Stimulated activated CD8-positive, alpha-beta memory T cell treated with anti-CD3 and anti-CD28 coated beads, Interleukin-7, amount 100 ng/mL, for 24 hours (primary cell): Measurements from ENCODE around the gene DLG2.
"Not testable (repeated sequence)": the region's sequence is repeated elsewhere in the genome, so short reads cannot be mapped to it uniquely, and the experiment has no call there.

Source experiments
- DNase-seq: peaks from one replicate; pipeline ENCODE4 v3.0.0-alpha.2; 2020; ENCODE audit warnings: low read depth

The DLG2 gene

DNA sequence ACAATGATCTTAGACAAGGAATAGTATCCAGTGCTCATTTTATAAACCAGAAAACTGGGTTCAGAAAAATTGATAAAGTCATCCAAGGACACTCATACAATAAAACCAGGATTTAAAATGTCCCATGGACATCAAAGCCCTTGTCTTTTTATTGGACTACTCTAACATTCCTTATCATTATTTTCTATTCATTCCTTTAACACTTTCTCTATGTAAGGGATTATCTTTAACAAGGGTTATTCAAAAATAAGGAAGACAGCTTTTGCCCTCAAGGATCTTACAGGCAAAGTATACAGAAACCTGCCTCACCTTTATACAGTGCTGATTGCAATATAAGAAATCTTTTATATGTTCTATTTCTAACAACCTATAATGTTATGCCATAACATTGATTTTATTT is 790.8 kb downstream of the DLG2 start:
- DNase-seq = no peak

DNA sequence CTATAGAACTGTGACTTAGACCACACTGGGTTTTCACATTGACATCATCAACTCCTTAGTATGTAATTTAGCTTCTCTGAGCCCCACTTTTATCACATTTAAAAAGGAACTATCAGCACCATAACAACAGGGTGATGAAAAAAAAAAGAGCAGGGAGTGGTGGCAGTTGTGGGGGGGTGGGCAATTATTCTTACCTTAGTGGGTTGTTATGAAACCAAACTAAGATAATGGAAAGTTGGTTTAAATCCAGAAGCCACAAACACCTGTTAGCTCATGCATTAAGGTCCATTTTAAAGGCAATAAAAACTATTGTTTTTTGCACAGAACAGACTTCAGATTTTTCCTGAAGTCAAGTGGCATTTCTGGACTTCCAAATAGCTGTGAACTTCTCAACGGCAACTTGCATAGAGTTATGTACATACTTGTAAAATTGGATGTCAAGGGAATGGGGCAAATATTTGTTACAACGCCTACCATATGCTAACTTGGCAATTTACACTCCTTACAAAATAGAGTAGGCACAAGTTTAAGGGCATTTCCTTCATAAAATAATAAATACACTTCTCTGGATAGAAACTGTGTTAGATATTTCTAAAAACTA is 793.6 kb downstream of the DLG2 start:
- no peak for DNase-seq

DNA sequence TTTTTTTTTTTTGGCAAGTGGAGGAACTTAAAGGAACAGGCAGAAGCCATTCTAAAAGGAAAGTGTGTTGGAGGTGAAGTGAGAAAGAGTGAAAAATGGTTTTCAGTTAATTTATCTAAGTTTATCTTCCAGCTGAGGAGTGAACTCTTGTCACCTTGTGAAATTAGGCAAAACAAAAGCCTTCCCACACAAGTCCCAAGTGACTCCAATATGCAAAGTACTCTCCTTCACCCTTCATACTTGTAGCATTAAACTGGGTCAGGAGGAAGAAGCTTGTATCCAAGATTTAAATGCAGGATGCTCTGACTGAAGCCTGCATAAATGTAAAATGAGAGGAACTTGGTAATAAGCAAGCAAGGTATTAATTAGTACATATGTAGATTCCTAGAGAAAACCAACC is 796.8 kb downstream of the DLG2 start:
- DNase-seq = no peak

DNA sequence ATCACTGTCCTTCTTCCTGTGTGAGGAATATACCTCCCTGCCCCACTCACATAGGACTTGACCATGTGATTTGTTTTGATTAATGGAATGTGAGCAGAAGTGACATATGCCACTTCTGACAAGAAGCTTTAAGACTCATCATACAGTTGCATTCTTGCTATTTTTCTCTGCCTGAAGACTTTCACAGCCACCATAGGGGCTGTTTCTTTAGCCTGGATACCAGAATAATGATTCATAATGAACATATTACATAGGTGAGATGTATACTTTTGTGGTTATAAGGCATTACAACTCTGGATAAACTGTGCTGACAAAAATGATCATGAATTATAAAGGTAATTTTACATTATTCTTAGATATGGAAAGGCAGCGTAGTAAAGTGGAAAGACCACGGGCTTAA is 798.0 kb downstream of the DLG2 start:
- DNase-seq = no peak

DNA sequence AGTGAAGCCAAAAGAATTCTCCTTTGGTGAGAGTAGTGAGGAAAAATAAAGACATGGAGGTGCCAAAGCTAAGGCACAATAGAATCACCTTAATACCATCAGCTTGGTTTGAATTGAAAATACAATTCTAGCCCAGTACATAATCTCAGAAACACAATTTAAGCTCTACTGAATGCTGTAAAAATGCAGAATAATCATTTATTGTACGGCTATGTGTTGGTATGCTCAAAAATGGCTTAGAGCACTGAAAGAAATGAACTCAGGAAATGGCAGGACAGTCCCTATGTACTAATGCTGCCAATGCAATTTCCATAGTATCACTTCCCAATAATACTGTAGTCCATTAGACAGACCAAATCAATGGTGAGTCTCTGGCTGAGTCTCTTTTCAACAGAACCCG is 798.5 kb downstream of the DLG2 start:
- DNase-seq = no peak

DNA sequence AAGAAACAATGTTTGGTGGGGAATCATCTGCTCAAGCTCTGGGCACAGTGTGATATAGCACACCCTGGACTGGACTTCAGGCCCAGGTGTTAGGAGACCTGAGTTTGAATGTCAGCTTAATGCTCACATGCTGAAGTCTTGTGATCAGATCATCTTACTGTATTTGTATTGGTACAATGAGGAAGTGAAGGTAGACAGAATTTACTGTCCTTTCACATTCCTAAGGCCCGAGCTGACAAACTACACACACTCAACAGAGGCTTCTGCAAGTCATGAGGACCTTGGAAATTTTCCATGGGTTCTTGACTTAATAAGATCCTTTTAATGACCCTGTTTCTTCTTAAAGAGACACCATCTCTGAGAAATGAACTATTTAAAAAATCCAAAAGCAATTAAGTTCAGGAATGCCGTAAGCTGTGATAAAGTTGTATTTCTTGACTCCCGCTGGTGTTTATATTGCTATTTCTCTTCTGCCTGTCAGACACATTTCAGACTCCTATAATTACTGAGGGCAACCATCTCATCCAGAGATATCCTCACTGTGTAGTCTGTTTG is 802.0 kb downstream of the DLG2 start:
- DNase-seq = no peak

DNA sequence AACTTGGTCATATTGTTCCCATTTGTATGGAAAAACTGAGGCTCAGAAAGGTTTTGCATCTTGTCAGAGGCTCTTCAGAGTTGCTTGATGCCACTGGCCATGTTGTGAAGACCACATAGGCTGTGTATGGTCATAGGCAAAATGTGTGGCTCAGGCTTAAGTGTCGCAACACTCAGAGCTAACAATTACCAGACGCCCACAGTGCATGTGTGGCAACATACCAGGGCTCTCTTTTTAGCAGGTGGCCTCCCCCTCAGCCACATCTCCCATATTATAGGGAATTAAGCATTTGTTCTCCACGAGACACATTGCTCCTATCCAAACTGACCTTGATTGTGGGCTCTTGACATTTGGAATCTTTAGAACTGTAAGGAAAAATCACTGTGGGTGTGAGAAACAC is 802.5 kb downstream of the DLG2 start:
- DNase-seq = no peak

DNA sequence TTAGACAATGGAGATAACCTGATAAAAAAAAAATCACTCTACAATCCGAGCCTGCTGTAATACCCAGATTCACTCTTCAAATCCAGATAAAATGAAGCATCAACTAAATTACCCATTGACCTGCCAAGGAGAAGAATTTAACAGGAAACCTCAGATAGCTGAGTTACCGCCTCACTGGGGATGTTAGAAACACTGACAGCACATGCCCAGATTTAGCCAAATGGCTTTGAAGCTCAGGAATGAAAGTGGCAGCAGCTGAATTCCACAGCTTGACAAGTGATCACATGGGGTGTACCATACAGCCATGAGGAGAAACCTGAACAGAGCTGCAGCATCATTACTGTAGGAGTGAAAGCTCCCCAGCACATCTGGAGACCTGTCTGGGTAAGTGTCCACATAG is 807.6 kb downstream of the DLG2 start:
- no peak for DNase-seq

DNA sequence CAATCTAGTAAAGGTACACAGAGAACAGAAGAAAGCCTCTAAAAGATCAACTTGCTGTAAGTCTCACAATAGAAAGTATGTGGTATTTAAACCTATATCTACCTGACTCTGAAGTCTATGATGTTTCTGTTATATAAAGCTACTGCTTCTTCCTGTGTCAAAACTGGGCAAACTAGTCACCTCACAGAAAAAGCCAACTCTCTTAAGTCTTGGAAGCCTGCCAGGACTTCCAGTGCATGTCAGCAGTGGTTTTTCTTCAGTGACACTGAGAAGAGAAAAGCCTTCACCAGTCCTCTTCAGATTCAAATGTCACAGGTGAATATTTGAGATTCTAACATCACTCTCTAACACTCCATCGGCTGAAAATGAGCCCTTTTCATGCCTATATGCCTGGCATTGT is 808.0 kb downstream of the DLG2 start:
- DNase-seq = no peak

DNA sequence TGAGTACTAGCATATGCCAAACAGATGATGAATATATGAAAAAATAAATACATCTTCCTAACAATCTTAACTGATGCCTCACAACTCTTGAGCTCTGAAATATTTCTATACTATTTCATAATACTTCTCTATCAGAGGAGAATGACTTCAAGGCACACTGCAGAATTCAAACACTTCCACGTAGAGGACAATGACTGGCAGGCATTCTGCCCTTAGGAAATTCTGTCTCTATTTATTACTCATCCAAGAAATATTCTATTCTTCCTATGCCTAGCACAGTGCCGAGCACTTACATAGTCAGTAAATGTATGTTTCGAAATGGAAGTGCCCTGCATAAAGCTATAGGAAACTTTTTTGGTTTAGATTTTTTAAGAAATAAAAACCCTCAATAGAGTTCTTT is 809.1 kb downstream of the DLG2 start:
- no peak for DNase-seq

DNA sequence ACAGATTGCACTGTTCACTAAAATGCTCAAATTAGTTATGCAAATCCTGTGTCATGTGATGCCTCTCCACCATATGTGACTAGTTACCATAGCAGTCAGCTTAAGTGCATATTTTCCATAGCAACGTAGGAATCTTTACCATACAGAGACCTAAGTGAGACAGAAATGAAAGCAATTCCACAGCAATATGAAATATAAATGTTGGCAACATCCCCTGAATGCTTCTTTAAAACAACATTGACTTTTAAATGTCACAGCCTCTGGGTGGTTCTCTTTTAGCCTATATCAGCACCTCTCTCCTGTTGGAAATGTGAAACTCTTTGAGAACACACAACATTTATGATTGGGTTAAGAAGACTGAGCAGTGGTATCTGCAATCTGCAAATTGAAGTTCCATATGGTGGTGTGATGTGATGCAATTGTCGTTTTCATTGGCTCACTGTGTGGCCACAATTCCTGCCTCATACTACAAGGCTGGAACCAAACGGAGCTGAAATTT is 814.6 kb downstream of the DLG2 start:
- DNase-seq = no peak

DNA sequence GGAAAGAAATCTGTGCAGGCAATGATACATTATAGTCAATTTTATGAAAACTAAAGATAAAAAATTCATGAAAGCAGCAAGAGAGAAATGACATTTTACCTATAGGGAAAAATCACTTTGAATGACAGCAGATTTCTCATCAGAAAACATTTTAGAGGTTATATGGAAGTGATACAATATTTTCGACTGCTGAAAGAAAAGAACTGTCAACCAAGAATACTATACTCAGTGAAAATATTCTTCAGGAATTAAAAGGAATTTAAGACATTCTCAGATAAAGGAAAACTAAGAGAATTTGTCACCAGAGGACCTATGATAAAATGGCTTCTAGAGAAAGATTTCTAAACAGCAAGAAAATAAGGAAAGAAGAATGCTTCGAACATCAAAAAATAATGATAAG is 820.8 kb downstream of the DLG2 start:
- DNase-seq = no peak

DNA sequence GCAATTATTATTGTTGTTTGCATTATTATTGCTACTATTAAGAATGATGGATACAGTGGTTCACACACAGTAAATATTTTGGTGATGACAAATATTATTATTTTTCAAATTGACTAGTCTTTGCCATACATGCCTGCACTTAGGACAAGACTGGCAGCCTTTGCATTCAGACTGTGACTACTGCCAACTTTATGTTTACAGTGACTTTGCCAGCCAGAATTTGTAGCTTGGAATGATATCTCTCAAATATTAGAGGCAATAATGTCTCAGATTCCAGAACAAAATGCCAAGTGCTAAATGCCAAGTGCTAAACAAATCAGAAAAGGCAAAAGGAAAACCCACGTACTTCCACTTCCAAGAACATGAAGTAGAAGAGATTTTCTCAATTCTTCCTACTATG is 823.1 kb downstream of the DLG2 start:
- no peak for DNase-seq

DNA sequence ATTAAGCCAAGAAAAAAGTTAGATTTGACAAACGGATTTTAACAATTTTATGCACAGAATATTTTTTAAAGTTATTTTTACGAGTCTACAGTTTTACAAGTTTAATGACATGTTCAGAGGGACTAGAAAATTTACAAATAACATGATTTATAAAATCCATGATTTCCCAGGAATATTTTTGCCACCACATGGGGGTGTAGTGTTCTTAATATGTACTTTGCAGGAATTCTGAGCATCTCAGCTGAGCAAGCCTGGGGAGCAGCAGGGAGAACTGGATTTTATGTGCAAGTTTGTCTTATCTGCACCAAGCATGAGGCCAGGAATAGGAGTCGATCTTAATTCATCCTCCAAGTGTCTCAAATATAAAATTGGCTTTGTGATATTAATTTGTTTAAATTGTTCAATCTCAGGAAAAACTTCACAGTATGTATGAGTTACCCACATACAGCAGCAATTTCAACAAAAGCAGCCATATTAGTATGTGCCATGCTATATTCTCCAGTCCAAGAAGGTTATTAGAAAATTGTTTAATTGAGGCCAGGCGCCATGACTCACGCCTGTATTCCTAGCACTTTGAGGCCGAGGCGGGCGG is 826.3 kb downstream of the DLG2 start:
- DNase-seq = no peak

DNA sequence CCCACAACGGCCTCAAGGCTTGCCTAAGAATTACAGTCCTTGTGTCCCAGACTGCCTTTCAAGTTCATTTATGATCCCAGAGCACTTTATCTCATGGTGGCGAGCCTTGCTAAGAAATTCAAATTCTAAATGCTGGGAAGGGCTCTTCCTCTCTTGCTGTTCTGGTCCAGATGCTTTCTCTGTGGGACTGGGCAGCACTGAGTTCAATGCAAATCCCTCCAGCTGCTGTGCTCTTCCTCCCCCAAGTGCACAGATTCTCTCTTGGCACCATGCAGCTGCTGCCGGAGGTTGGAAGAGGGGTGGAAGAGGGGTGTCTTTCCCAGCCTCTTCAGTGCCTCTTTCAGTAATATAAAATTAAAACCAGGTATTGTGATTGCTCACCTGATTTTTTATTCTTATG is 828.0 kb downstream of the DLG2 start:
- no peak for DNase-seq

DNA sequence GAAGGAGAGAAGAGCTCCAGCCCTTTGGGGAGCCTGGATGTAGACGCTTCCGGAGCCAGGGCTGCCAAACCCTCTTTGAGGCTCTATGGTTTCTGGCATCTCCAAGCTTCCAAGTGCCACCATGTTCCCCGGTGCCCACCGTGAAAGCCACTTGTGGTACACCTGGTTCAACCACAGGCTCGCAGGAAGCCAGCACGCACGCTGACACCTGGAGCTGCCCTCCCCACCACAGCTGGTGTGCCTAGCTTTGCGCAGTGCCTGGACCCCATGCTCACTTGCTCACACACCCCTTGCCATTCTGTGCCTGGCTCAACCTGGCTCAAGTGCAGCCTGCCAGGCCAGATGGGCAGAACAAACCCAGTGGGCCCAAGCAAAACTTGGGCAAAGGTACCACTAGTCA is 831.4 kb downstream of the DLG2 start:
- no peak for DNase-seq

DNA sequence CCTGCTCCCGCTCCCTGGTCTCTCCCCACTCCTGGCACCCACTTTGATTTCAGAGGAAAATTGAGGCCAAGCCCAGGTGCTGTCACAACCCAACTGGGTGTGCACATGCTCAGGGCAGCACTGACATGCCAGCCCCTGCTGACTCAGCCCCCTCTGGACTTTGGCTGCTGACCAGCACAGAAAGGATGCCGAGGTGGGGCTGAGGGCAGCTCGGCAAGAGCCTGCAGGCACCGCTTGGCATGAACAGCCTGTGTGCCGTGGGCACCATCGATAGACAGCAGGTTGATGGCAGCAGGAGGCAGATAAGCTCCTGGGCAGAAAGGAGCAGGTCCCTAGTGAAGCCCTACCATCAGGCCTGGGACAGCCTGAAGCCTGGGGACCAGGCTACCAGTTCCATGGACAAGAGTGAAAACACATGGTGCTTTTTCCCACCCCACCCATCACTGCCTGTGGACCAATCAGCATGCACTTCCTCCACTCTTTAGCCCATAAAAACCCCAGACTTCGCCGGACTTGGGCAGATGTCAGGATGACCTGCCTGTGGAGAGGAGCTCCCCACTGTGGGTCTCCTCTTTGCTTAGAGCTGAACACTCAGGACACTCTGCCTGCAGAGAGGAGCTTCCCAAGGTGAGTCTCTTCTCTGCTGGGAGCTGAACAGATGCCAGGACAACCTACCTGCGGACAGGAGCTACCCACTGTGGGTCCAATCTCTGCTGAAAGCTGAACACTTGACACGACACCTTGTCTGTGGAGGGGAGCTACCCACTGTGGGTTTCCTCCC is 832.3 kb downstream of the DLG2 start:
- DNase-seq = no peak

DNA sequence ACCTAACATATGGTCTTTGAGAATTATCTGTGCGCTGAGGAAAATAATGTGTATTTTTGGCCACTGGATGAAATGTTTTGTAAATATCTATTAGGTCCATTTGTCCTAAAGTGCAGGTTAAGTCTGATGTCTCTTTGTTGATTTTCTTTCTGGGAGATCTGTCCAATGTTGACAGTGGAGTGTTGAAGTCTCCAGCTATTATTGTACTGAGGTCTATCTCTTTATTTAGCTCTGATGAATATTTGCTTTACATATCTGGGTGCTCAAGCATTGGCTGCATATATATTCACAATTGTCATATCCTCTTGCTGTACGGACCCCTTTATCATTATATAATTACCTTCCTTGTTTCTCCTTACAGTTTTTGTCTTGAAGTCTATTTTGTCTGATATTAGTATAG is 833.8 kb downstream of the DLG2 start:
- no peak for DNase-seq

DNA sequence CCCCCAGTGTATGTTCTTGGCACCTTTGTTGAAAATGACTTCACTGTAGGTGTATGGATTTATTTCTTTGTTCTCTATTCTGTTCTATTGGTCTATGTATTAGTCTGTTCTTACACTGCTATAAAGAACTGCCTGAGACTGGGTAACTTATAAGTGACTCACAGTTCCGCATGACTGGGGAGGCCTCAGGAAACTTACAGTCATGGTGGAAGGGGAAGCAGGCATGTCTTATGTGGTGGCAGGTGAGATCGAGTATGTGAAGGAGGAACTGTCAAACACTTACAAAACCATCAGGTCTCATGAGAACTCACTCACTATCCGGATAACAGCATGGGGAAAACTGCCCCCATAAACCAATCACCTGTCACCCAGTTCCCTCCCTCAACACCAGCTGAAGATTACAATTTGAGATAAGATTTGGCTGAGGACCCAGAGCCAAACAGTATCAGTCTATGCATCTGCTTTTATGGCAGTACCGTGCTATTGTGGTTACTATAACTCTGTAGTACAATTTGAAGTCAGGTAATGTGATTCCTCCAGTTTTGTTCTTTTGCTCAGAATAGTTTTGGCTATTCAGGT is 836.2 kb downstream of the DLG2 start:
- no peak for DNase-seq

DNA sequence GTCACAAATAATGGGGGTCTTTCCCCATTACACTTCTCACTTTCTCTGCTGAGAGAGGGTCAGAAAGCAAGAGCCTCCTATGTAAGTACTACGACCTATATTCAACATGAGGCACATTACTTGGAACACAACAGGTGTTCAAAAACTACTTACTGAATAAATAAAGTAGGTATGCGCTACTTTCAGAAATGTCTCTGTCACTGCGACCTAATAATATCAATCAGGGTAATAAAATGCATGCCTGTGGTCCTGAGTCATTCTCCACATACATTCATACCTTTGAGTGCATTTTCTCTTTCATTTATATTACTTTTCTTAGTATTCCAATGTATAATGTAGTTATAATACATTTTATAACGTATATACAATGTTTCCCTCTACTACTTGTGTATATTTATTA is 838.9 kb downstream of the DLG2 start:
- no peak for DNase-seq

DNA sequence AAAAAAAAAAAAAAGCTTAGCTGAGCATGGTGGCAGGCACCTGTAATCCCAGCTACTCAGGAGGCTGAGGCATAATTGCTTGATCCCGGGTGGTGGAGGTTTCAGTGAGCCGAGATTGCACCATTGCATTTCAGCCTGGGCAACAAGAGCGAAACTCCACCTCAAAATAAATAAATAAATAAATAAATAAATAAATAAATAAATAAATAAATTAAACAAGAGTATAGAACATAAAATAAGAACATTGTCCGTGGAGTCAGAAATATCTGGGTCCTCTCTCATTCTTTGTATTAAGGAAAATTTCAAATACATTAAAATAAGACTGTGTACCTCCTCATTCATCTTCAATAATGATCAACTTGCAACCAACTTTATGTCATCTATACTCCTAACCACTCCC is 843.0 kb downstream of the DLG2 start:
- not testable (repeated sequence) for DNase-seq

DNA sequence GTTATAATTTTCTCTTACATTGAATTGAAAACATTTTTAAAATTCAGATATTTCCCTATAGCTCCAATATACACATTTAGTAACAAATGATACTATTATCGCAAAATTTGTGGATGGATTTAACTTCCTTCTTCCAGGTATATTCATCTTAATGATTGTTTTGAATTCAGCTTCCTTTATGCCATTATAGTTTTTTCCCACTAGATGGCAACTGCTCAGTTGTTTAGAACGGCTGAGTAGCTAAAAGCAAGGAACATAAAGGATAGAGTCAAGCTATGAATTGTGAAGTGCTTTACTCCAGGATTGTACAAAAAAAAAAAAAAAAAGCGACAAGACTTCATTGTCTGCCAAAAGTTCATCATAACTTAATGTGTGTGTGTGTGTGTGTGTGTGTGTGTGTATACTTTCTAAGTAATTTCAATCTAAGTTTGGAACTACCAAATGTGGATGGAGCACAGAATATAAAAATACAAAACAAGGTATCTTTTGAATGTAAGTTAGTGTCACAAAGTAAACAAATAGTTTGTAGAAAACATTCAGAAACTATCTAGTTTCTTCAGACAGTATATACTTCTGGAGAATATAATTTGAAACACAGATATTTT is 846.4 kb downstream of the DLG2 start:
- no peak for DNase-seq
